Sigmoid colon (tissue), 7 donors: Measurements from ENCODE around the gene NIPSNAP2. TPM values are rescaled to one million over a fixed set of nuclear protein-coding genes. Genes with fewer than 3 reads are reported as not detected.
A peak's percentile ranks its signal among the peaks of the same experiment; 100 is the strongest.
"Not testable (repeated sequence)": the region's sequence is repeated elsewhere in the genome, so short reads cannot be mapped to it uniquely, and the experiment has no call there.

Experiments
- DNase-seq: peaks from one replicate; pipeline ENCODE4 v3.0.0-alpha.2; 2019
- H3K27ac ChIP-seq, 4 donors: fragments of 200-600 bp; sonication (generic); one replicate each; pipeline ENCODE4 v1.5.1; 2016 to 2019; ENCODE audit warnings: mild to moderate bottlenecking in 1 of 4
- H3K27me3 ChIP-seq, 3 donors: fragments of 200-600 bp; sonication (generic); one replicate each; pipeline ENCODE4 v1.5.1; 2019; ENCODE audit warnings: mild to moderate bottlenecking in 1 of 3
- H3K36me3 ChIP-seq, 4 donors: fragments of 200-600 bp; sonication (generic); one replicate each; pipeline ENCODE4 v1.5.1; 2016 to 2019
- H3K4me1 ChIP-seq, 4 donors: fragments of 200-600 bp; sonication (generic); one replicate each; pipeline ENCODE4 v1.5.1; 2017 to 2019
- H3K4me3 ChIP-seq, 4 donors: fragments of 200-600 bp; sonication (generic); one replicate each; pipeline ENCODE4 v1.5.1; 2017 to 2019; ENCODE audit warnings: mild to moderate bottlenecking in 2 of 4, moderate library complexity in 1 of 4
- H3K9me3 ChIP-seq, 4 donors: fragments of 200-600 bp in 3 of 4; sonication (generic) in 3 of 4; one replicate each; pipeline versions ENCODE4 v1.5.1 to v1.6.1; 2013 to 2019
- CTCF ChIP-seq, 4 experiments: fragments of 450-650 bp in 3 of 4; fragments of 200-600 bp in 1 of 4; IDR thresholded peaks; one replicate each; pipeline ENCODE4 v1.5.1; 2016 to 2019; ENCODE audit warnings: antibody characterized with exemption in 4 of 4, mild to moderate bottlenecking in 3 of 4, moderate library complexity in 2 of 4
- EP300 ChIP-seq, 4 donors: sonication (generic); formaldehyde crosslinking; IDR thresholded peaks; one replicate each; pipeline ENCODE4 v1.6.1; 2017; ENCODE audit warnings: antibody characterized with exemption in 4 of 4
- POLR2A ChIP-seq, 2 donors: fragments of 450-650 bp; IDR thresholded peaks; one replicate each; pipeline ENCODE4 v1.6.1; 2016; ENCODE audit warnings: antibody characterized with exemption in 2 of 2, mild to moderate bottlenecking in 2 of 2, moderate library complexity in 2 of 2
- POLR2AphosphoS5 ChIP-seq, 4 donors: sonication (generic); formaldehyde crosslinking; IDR thresholded peaks; one replicate each; pipeline ENCODE4 v1.6.1; 2017; ENCODE audit warnings: antibody characterized with exemption in 4 of 4
- WGBS, 2 donors: extraction: QIAGEN DNeasy Blood & Tissue Kit; methylation state at CpG; one replicate each; pipeline ENCODE4 v1.1.7; 2013; 5-methylcytosine and 5-hydroxymethylcytosine counted together
- intact Hi-C: fragments of 100-400 bp; cut with DNase I; formaldehyde crosslinking; loops from one replicate; pipeline ENCODE4 v1.15.1; 2023
- polyA plus RNA-seq, 3 donors: library from polyadenylated mRNA; stranded (reverse); fragments of 200-250 nt; gene quantifications; one replicate each; pipeline ENCODE4 v1.2.3, GENCODE V29; 2013
- total RNA-seq, 4 donors: library from RNA; depleted of rRNA; stranded (reverse); fragments of >200 nt; gene quantifications; one replicate each; pipeline ENCODE4 v1.1.0, GENCODE V29; 2016
- donor health status: healthy with polysubstance abuse.
- donor health status: Bipolar disorder and iron deficiency.
- donor health status: healthy.

Gene NIPSNAP2
- total and polyA plus RNA-seq, 7 donors = 39.6 to 158 (median 115) TPM

- H3K36me3 ChIP-seq = no peaks in the 10 kb centered on the region
- no peak overlapping the region for H3K27ac ChIP-seq
- intact Hi-C loops = no loop called here
- WGBS, 2 donors = 92 to 94% methylated on average over 9 of the region's 9 CpGs
- DNase-seq = no peak
- H3K9me3 ChIP-seq = no peaks in the 10 kb centered on the region
- peaks cover 0 to 20% (median 13%) of the 10 kb centered on the region in 4 donors for H3K4me1 ChIP-seq
- H3K4me3 ChIP-seq = no peak overlapping the region
- TF ChIP-seq POLR2AphosphoS5 (IDR thresholded peaks at IDR 0.05) = no peak
- no peak for TF ChIP-seq POLR2A (IDR thresholded peaks at IDR 0.05)
- no peak for TF ChIP-seq EP300 (IDR thresholded peaks at IDR 0.05)
- no peak for TF ChIP-seq CTCF (IDR thresholded peaks at IDR 0.05)
- H3K27me3 ChIP-seq = no peaks in the 10 kb centered on the region
Observed at GRCh38 chr7:56007891-56008290, 43.5 kb downstream of the NIPSNAP2 start.

GRCh38 chr7:56009695-56010094 lies 45.3 kb downstream of the NIPSNAP2 start:
- TF ChIP-seq CTCF (IDR thresholded peaks at IDR 0.05) (no peak), POLR2AphosphoS5 (IDR thresholded peaks at IDR 0.05) (peak in 1 of 4 donors; percentile 5), EP300 (IDR thresholded peaks at IDR 0.05) (no peak), POLR2A (IDR thresholded peaks at IDR 0.05) (no peak)
- Histone ChIP-seq H3K36me3 (peaks cover 0 to 3% (median 0%) of the 10 kb centered on the region in 4 donors), H3K27ac (peak overlapping the region in 3 of 4 donors; percentile 16 to 44 (median 39)), H3K4me1 (peaks cover 0 to 19% (median 12%) of the 10 kb centered on the region in 4 donors), H3K4me3 (no peak overlapping the region), H3K9me3 (no peaks in the 10 kb centered on the region), H3K27me3 (no peaks in the 10 kb centered on the region)
- WGBS, 2 donors = 20 to 71% methylated on average over 7 of the region's 7 CpGs
- no peak for DNase-seq
- intact Hi-C loops = no loop called here

- peaks cover 0 to 32% (median 0%) of the 10 kb centered on the region in 4 donors for H3K36me3 ChIP-seq
- H3K4me1 ChIP-seq, H3K9me3 ChIP-seq, H3K27ac ChIP-seq, H3K4me3 ChIP-seq, DNase-seq, intact Hi-C loops, H3K27me3 ChIP-seq: not testable (repeated sequence)
- 91 to 95% methylated on average over 3 of the region's 3 CpGs for WGBS, 2 donors
Observed at GRCh38 chr7:56017015-56017414, 52.6 kb downstream of the NIPSNAP2 start.

- WGBS, 2 donors = 40 to 77% methylated on average over 9 of the region's 9 CpGs
- Histone ChIP-seq H3K27ac (no peak overlapping the region), H3K4me3 (no peak overlapping the region), H3K9me3 (no peaks in the 10 kb centered on the region), H3K27me3 (no peaks in the 10 kb centered on the region), H3K36me3 (peaks cover 0 to 29% (median 0%) of the 10 kb centered on the region in 4 donors), H3K4me1 (no peaks in the 10 kb centered on the region)
- intact Hi-C loops = no loop called here
- DNase-seq = no peak
- TF ChIP-seq EP300 (IDR thresholded peaks at IDR 0.05) (no peak), CTCF (IDR thresholded peaks at IDR 0.05) (no peak), POLR2A (IDR thresholded peaks at IDR 0.05) (no peak), POLR2AphosphoS5 (IDR thresholded peaks at IDR 0.05) (no peak)
Observed at GRCh38 chr7:56019501-56019900, 55.1 kb downstream of the NIPSNAP2 start.

GRCh38 chr7:56023500-56023899 lies 59.1 kb downstream of the NIPSNAP2 start:
- intact Hi-C loops = no loop called here
- no peak for DNase-seq
- H3K27ac ChIP-seq = no peak overlapping the region
- TF ChIP-seq POLR2A (IDR thresholded peaks at IDR 0.05) = no peak
- no peak for TF ChIP-seq EP300 (IDR thresholded peaks at IDR 0.05)
- TF ChIP-seq POLR2AphosphoS5 (IDR thresholded peaks at IDR 0.05) = no peak
- no peak for TF ChIP-seq CTCF (IDR thresholded peaks at IDR 0.05)
- peaks cover 0 to 24% (median 0%) of the 10 kb centered on the region in 4 donors for H3K36me3 ChIP-seq
- H3K4me1 ChIP-seq = no peaks in the 10 kb centered on the region
- H3K9me3 ChIP-seq = no peaks in the 10 kb centered on the region
- no peaks in the 10 kb centered on the region for H3K27me3 ChIP-seq
- no peak overlapping the region for H3K4me3 ChIP-seq
